Ovary (tissue), 3 donors: ENCODE measurements around the gene GPER1.

ENCODE experiments used
- CTCF ChIP-seq, 3 donors: fragments of 450-650 bp in 2 of 3; fragments of 200-600 bp in 1 of 3; IDR thresholded peaks; one replicate each; pipeline versions ENCODE4 v1.5.1 to v1.8.0; 2016 to 2022; ENCODE audit warnings: antibody characterized with exemption in 3 of 3, mild to moderate bottlenecking in 1 of 3
- POLR2A ChIP-seq: fragments of 450-650 bp; IDR thresholded peaks from one replicate; pipeline ENCODE4 v1.6.1; 2017; ENCODE audit warnings: antibody characterized with exemption, mild to moderate bottlenecking, moderate library complexity
- donor health status: DM: no; HTN: no; CAD: no.

- no peak for TF ChIP-seq CTCF (IDR thresholded peaks at IDR 0.05)
- TF ChIP-seq POLR2A = no peak
These were observed 33.5 kb upstream of the GPER1 start for GRCh38 chr7:1054438-1054837.
